Left hindlimb (tissue), 1 donor: ENCODE data around the gene IRGM.
"Not testable (repeated sequence)": the region's sequence is repeated elsewhere in the genome, so short reads cannot be mapped to it uniquely, and the experiment has no call there.

Experiments
- DNase-seq: peaks from one replicate; pipeline ENCODE4 v3.0.0-alpha.2; 2018

Gene IRGM

DNA sequence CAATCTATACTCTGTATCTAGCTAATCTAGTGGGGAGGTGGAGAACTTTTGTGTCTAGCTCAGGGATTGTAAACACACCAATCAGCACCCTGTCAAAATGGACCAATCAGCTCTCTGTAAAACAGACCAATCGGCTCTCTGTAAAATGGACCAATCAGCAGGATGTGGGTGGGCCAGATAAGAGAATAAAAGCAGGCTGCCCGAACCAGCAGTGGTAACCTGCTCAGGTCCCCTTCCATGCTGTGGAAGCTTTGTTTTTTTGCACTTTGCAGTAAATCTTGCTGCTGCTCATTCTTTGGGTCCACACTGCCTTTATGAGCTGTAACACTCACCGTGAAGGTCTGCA, at the start of gene IRGM:
TSS of gene IRGM (plus strand) at position 214 of the 346 bp plus-strand sequence. CDS start 1,603 bp downstream, outside the sequence.
- DNase-seq: not testable (repeated sequence)

- DNase-seq: no peak
Measured at GRCh38 chr5:150797384-150797783, 48.9 kb upstream of the IRGM start.

- peak; percentile 56 for DNase-seq
Measured at GRCh38 chr5:150801117-150801927, 45.0 kb upstream of the IRGM start.

DNA sequence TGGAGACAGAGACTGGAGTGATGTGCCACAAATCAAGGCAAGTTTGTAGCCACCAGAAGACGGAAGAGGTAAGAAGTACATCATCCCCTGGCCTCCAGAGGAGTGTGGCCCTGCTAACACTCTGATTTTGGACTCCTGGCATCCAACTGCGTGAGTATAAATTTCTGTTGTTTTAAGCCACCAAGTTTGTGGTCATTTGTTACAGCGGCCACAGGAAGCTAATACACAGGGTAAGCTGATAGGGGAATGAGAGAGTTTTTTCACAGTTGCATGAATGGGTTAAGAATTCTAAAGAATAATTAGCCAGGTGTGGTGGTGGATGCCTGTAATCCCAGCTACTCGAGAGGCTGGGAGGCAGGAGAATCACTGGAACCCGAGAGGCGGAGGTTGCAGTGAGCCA, 41.9 kb upstream of the IRGM start:
- DNase-seq: no peak

- DNase-seq: no peak
Measured at GRCh38 chr5:150809363-150809762, 37.0 kb upstream of the IRGM start.

- no peak for DNase-seq
Measured at GRCh38 chr5:150815010-150815409, 31.3 kb upstream of the IRGM start.

DNA sequence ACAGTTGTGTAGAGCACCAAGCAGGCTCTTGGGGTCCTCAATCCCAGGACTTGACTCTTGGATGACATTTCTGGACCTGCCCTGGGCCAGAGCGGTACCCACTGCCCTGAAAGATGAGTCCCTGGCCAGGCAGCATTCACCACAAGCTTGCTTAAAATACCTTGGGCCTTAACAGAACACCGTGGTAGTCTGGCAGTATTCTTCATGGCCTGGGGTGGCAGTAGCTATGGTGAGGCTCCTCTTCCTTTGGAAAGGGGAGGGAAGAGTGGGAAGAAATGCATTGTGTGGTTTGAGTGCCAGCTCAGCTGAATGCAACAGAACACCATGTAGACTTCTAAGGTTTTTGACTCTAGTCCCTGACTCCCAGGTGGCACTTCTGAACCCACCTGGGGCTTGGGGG, 29.4 kb upstream of the IRGM start:
- no peak for DNase-seq

- DNase-seq: no peak
Measured at GRCh38 chr5:150829744-150830143, 16.6 kb upstream of the IRGM start.

GRCh38 chr5:150831821-150832220, 14.5 kb upstream of the IRGM start:
- not testable (repeated sequence) for DNase-seq

DNA sequence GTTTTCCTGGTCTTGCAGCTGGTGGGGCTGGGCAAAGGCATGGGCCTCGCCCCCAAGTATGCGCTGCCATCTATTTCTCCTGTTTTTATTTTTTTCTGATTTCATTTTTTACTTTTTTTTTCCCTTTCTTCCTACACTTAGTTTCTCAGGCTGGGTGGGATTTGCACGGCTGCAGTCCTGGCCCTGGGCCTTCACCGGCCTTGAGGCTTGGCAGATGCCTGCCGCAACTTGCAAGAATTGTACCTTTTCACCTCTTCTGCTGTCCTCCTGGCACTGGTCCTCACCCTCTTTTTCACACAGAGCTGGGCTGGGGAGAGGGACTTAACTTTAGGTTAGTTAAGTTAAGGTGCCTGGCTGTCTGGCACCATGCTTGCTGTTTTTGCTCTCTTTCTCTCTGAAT, 10.3 kb upstream of the IRGM start:
- no peak for DNase-seq

- DNase-seq: no peak
Measured at GRCh38 chr5:150836703-150837102, 9.6 kb upstream of the IRGM start.

DNA sequence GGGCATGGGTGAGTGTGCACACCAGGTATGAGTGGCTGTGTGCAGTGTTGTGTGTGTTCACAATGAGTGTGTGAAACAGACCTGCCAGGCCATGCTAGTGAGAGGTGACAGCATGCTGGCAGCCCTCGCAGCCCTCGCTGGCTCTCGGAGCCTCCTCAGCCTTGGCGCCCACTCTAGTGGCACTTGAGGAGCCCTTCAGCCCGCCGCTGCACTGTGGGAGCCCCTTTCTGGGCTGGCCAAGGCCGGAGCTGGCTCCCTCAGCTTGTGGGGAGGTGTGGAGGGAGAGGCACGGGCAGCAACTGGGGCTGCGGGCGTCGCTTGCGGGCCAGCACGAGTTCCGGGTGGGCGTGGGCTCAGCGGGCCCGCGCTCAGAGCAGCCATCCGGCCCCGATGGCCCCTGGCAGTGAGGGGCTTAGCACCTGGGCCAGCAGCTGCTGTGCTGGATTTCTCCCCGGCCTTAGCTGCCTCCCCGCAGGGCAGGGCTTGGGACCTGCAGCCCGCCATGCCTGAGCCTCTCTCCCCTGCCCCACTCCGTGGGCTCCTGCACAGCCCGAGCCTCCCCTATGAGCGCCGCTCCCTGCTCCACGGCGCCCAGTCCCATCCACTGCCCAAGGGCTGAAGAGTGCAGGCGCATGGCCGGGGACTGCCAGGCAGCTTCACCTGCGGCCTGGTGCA, 999 bp upstream of the IRGM start:
- not testable (repeated sequence) for DNase-seq

- DNase-seq: peak; percentile 48
Measured at GRCh38 chr5:150846654-150847333, 473 bp downstream of the IRGM start.

GRCh38 chr5:150847334-150847695, 994 bp downstream of the IRGM start:
- no peak for DNase-seq

- DNase-seq: no peak
Measured at GRCh38 chr5:150848271-150848670, 1.9 kb downstream of the IRGM start.

GRCh38 chr5:150851039-150851438, 4.7 kb downstream of the IRGM start:
- DNase-seq: no peak

- DNase-seq: no peak
Measured at GRCh38 chr5:150853561-150853960, 7.2 kb downstream of the IRGM start.

GRCh38 chr5:150856700-150857099, 10.4 kb downstream of the IRGM start:
- DNase-seq: not testable (repeated sequence)

- DNase-seq: no peak
Measured at GRCh38 chr5:150860246-150860821, 14.0 kb downstream of the IRGM start.

DNA sequence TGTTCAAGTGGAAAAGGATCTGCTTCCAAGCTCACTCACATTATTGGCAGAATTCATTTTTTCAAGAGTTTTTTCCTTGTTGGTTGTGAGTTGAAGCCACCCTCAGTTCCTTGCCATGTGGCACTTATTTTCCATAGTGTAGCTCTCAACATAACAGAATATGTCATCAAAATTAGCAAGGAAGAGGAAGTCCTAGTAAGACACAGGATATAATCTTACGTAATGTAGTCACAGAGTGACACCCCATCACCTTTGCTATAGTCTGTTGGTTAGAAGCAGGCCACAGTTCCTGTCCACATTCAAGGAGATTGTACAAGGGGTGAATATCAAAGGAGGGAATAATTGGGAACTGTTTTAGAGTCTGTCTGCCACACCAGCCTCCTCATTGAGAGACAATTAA, 15.7 kb downstream of the IRGM start:
- no peak for DNase-seq

GRCh38 chr5:150879358-150879757, 33.0 kb downstream of the IRGM start:
- no peak for DNase-seq

DNA sequence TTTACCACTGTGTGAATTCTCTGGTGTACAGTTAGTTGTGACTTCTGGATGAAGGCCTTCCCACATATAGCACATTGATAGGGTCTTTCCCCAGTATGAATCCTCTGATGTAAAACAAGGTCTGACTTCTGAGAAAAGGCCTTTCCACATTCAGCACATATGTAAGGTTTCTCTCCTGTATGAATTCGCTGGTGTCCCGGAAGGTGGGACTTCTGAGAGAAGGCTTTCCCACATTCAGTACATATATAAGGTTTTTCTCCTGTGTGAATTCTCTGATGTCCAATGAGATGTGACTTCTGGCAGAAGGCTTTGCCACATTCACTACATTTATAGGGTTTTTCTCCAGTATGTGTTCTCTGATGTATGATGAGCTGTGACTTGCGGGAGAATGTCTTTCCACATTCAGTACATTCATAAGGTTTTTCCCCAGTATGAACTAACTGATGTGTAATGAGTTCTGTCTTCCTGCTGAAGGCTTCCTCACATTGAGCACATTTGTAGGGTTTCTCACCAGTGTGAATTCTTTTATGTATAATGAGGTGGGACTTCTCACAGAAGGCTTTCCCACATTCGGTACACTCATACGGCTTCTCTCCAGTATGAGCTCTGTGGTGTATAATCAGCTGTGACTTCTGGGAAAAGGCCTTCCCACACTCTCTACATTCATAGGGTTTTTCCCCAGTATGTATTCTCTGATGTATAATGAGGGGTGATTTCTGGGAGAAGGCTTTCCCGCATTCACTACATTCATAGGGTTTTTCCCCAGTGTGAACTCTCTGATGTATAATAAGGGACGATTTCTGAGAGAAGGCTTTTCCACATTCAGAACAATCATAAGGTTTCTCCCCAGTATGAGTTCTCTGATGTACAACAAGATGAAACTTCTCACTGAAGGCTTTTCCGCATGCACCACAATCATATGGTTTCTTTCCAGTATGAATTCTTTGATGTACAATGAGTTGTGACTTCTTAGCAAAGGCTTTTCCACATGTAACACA, 49.4 kb downstream of the IRGM start:
- DNase-seq: no peak
